GM23338 (cell line): Measurements from ENCODE around the gene INPP4B. TPM values are rescaled to one million over a fixed set of nuclear protein-coding genes. Genes with fewer than 3 reads are reported as not detected.

Source experiments
- ATAC-seq: fragments of 200-7000 bp; cut with Tn5 transposase; 3 replicates; pipeline ENCODE4 v1.9.1; 2020
- DNase-seq: peaks from one replicate; pipeline ENCODE4 v3.0.0-alpha.2; 2015; ENCODE audit warnings: low spot score
- H2AFZ ChIP-seq: fragments of 200-600 bp; sonication (generic); 2 replicates; pipeline ENCODE4 v1.8.0; 2016; ENCODE audit warnings: antibody characterized with exemption, mild to moderate bottlenecking, moderate library complexity
- H3F3A ChIP-seq: fragments of 200-600 bp; sonication (generic); replicated peaks from 2 replicates; pipeline ENCODE4 v1.8.0; 2017; ENCODE audit warnings: antibody characterized with exemption, mixed run types, low read depth
- H3K27ac ChIP-seq: fragments of 200-600 bp; sonication (generic); 2 replicates; pipeline ENCODE4 v1.6.1; 2016; ENCODE audit warnings: low read depth
- H3K27me3 ChIP-seq: fragments of 200-600 bp; sonication (generic); 2 replicates; pipeline ENCODE4 v1.8.0; 2016; ENCODE audit warnings: mild to moderate bottlenecking, mixed run types, moderate library complexity; ENCODE audit not compliant: insufficient read depth
- H3K36me3 ChIP-seq: fragments of 200-600 bp; sonication (generic); 2 replicates; pipeline ENCODE4 v1.8.0; 2016; ENCODE audit warnings: mild to moderate bottlenecking; ENCODE audit not compliant: insufficient read depth
- H3K4me1 ChIP-seq: fragments of 200-600 bp; sonication (generic); 2 replicates; pipeline ENCODE4 v1.8.0; 2016; ENCODE audit warnings: mild to moderate bottlenecking, moderate library complexity; ENCODE audit not compliant: insufficient read depth
- H3K4me2 ChIP-seq: fragments of 200-600 bp; sonication (generic); 2 replicates; pipeline ENCODE4 v1.7.1; 2017; ENCODE audit warnings: mixed run types
- H3K4me3 ChIP-seq: fragments of 200-600 bp; sonication (generic); 2 replicates; pipeline ENCODE4 v1.6.1; 2016; ENCODE audit warnings: mixed run types
- H3K79me2 ChIP-seq: fragments of 200-600 bp; sonication (generic); replicated peaks from 2 replicates; pipeline ENCODE4 v1.8.0; 2017; ENCODE audit warnings: mild to moderate bottlenecking; ENCODE audit not compliant: insufficient read depth
- H3K9me2 ChIP-seq: fragments of 200-600 bp; sonication (generic); 2 replicates; pipeline ENCODE4 v1.8.0; 2017; ENCODE audit not compliant: insufficient read depth
- H4K20me1 ChIP-seq: fragments of 200-600 bp; sonication (generic); replicated peaks from 2 replicates; pipeline ENCODE4 v1.8.0; 2017; ENCODE audit warnings: mild to moderate bottlenecking; ENCODE audit not compliant: insufficient read depth
- H3K27ac Mint-ChIP-seq: 2 replicates; pipeline ENCODE4 v1.8.0; 2020; ENCODE audit warnings: inconsistent platforms, mild to moderate bottlenecking, moderate library complexity, mixed read lengths
- H3K27me3 Mint-ChIP-seq: 3 replicates; pipeline ENCODE4 v1.8.0; 2022; ENCODE audit warnings: low read depth, mild to moderate bottlenecking, moderate library complexity, mixed read lengths, inconsistent platforms; ENCODE audit not compliant: insufficient read depth, poor library complexity
- H3K36me3 Mint-ChIP-seq: 3 replicates; pipeline ENCODE4 v1.8.0; 2021; ENCODE audit warnings: low read depth, mild to moderate bottlenecking, inconsistent platforms, moderate library complexity, mixed read lengths
- H3K4me1 Mint-ChIP-seq: 3 replicates; pipeline ENCODE4 v1.8.0; 2020; ENCODE audit warnings: mild to moderate bottlenecking, inconsistent platforms, mixed read lengths
- H3K4me3 Mint-ChIP-seq: 3 replicates; pipeline ENCODE4 v1.8.0; 2021; ENCODE audit warnings: moderate library complexity, mild to moderate bottlenecking, inconsistent platforms, mixed read lengths
- H3K9me3 Mint-ChIP-seq: 3 replicates; pipeline ENCODE4 v1.8.0; 2020; ENCODE audit warnings: moderate library complexity, mild to moderate bottlenecking, inconsistent platforms, mixed read lengths
- CREB1 ChIP-seq: fragments of 250-450 bp; sonication (Bioruptor Pico); IDR thresholded peaks from 2 replicates; pipeline ENCODE4 v1.5.0; 2020; ENCODE audit warnings: low read depth, mild to moderate bottlenecking, moderate library complexity
- CTCF ChIP-seq, 2 experiments: fragments of 200-600 bp in 1 of 2; sonication (generic) in 1 of 2; conservative IDR thresholded peaks; 2 replicates each; pipeline versions ENCODE4 v1.5.1 to v1.6.1; 2016 to 2017; ENCODE audit warnings: antibody characterized with exemption in 2 of 2, low read depth in 2 of 2, mild to moderate bottlenecking in 2 of 2, moderate library complexity in 1 of 2
- EZH2 ChIP-seq: fragments of 200-600 bp; sonication (generic); IDR thresholded peaks from one replicate; pipeline ENCODE4 v1.8.0; 2017; ENCODE audit warnings: antibody characterized with exemption, mild to moderate bottlenecking, low read depth; ENCODE audit not compliant: unreplicated experiment
- EZH2phosphoT487 ChIP-seq: fragments of 200-600 bp; sonication (generic); IDR thresholded peaks from one replicate; pipeline ENCODE4 v1.8.1; 2018; ENCODE audit warnings: antibody characterized with exemption; ENCODE audit not compliant: unreplicated experiment
- JUNB ChIP-seq: IDR thresholded peaks from one replicate; pipeline ENCODE4 v1.6.1; 2016; ENCODE audit warnings: antibody characterized with exemption; ENCODE audit not compliant: unreplicated experiment
- POLR2AphosphoS5 ChIP-seq: IDR thresholded peaks from 2 replicates; pipeline ENCODE4 v1.6.1; 2016; ENCODE audit warnings: antibody characterized with exemption, low read depth
- REST ChIP-seq: IDR thresholded peaks from one replicate; pipeline ENCODE4 v1.6.1; 2018; ENCODE audit warnings: antibody characterized with exemption; ENCODE audit not compliant: unreplicated experiment
- STAT1 ChIP-seq: IDR thresholded peaks from one replicate; pipeline ENCODE4 v1.6.1; 2016; ENCODE audit warnings: antibody characterized with exemption; ENCODE audit not compliant: unreplicated experiment
- ZNF331 ChIP-seq: fragments of 250-450 bp; sonication (Bioruptor Pico); IDR thresholded peaks from 2 replicates; pipeline ENCODE4 v1.5.0; 2020; ENCODE audit warnings: low read depth, mild to moderate bottlenecking, moderate library complexity
- ZNF462 ChIP-seq: fragments of 250-450 bp; sonication (Bioruptor Pico); IDR thresholded peaks from 2 replicates; pipeline ENCODE4 v1.5.0; 2020; ENCODE audit warnings: mild to moderate bottlenecking, moderate library complexity
- polyA plus RNA-seq: library from polyadenylated mRNA; unstranded; fragments of >200 nt; fragmentation: Nextera tagmentation; extraction: Ambion mirVana; gene quantifications from 2 replicates; pipeline ENCODE4 v1.2.1, GENCODE V29; 2016
- total RNA-seq: library from RNA; depleted of rRNA; stranded (reverse); fragments of >200 nt; shearing (Covaris generic); gene quantifications from 2 replicates; pipeline ENCODE4 v1.2.3, GENCODE V29; 2014

INPP4B gene
- total and polyA plus RNA-seq, 2 experiments from 2014 or later = 0.11 to 0.14 TPM

- no peak for TF ChIP-seq EZH2
- TF ChIP-seq CTCF (conservative IDR thresholded peaks at IDR 0.05; ENCODE audit: low read depth in 2 of 2) = no peak
These were observed 459.7 kb downstream of the INPP4B start (continued) for GRCh38 chr4:142386449-142386848.

GRCh38 chr4:142383800-142384470, 462.2 kb downstream of the INPP4B start:
- no peaks in the 10 kb centered on the region for H3K4me1 ChIP-seq
- H3K9me2 ChIP-seq = peaks cover 4% of the 10 kb centered on the region; the same call in 1 of the 2 replicates
- H3K27ac Mint-ChIP-seq = no peak overlapping the region
- H3K4me3 ChIP-seq = no peak overlapping the region
- H2AFZ ChIP-seq = no peak overlapping the region
- no peaks in the 10 kb centered on the region for H3K27me3 Mint-ChIP-seq
- no peak for ATAC-seq
- no peaks in the 10 kb centered on the region for H3F3A ChIP-seq
- H3K36me3 Mint-ChIP-seq = no peaks in the 10 kb centered on the region
- H3K4me3 Mint-ChIP-seq = no peak overlapping the region
- no peaks in the 10 kb centered on the region for H3K9me3 Mint-ChIP-seq
- no peak for DNase-seq
- H3K79me2 ChIP-seq = no peaks in the 10 kb centered on the region
- H3K27ac ChIP-seq = no peak overlapping the region
- H3K27me3 ChIP-seq = no peaks in the 10 kb centered on the region
- no peaks in the 10 kb centered on the region for H4K20me1 ChIP-seq
- H3K36me3 ChIP-seq = no peaks in the 10 kb centered on the region
- H3K4me1 Mint-ChIP-seq = peaks cover 6% of the 10 kb centered on the region; the same call in 2 of the 3 replicates
- H3K4me2 ChIP-seq = no peak overlapping the region
- TF ChIP-seq EZH2 (no peak), EZH2phosphoT487 (no peak), ZNF462 (CRISPR knock-in tag) (no peak), POLR2AphosphoS5 (no peak), CTCF (conservative IDR thresholded peaks at IDR 0.05; ENCODE audit: low read depth in 2 of 2) (no peak), ZNF331 (CRISPR knock-in tag) (no peak), REST (no peak), STAT1 (no peak), JUNB (no peak), CREB1 (no peak)
